Inflammatory macrophage (primary cell): Measurements from ENCODE around the gene SHISA2.

ENCODE experiments used
- DNase-seq, 2 donors: peaks; one replicate each; pipeline ENCODE4 v3.0.0-alpha.2; 2020 to 2022

The SHISA2 gene

GRCh38 chr13:26047040-26047439 lies 4.8 kb downstream of the SHISA2 start:
- DNase-seq, result no peak

- DNase-seq, result no peak
Measured at GRCh38 chr13:26046639-26047038, 5.2 kb downstream of the SHISA2 start.

GRCh38 chr13:26045142-26045541 lies 6.7 kb downstream of the SHISA2 start:
- no peak for DNase-seq

- DNase-seq, result no peak
Measured at GRCh38 chr13:26042785-26043184, 9.0 kb downstream of the SHISA2 start.

GRCh38 chr13:26041444-26041843 lies 10.4 kb downstream of the SHISA2 start:
- no peak for DNase-seq

GRCh38 chr13:26038931-26039475 lies 12.8 kb downstream of the SHISA2 start:
- no peak for DNase-seq

- DNase-seq, result peak in 1 of 2 donors; percentile 8
Measured at GRCh38 chr13:26037302-26037701, 14.5 kb downstream of the SHISA2 start.

- DNase-seq, result no peak
Measured at GRCh38 chr13:26036383-26036782, 15.4 kb downstream of the SHISA2 start.

- DNase-seq, result no peak
Measured at GRCh38 chr13:26034018-26034417, 17.8 kb downstream of the SHISA2 start.

GRCh38 chr13:26030331-26030730 lies 21.5 kb downstream of the SHISA2 start:
- DNase-seq, result no peak

- DNase-seq, result no peak
Measured at GRCh38 chr13:26029581-26030136, 22.2 kb downstream of the SHISA2 start.

GRCh38 chr13:26026211-26026610 lies 25.6 kb downstream of the SHISA2 start:
- no peak for DNase-seq

- no peak for DNase-seq
Measured at GRCh38 chr13:26025771-26026170, 26.0 kb downstream of the SHISA2 start.

GRCh38 chr13:26025196-26025595 lies 26.6 kb downstream of the SHISA2 start:
- DNase-seq, result no peak

- no peak for DNase-seq
Measured at GRCh38 chr13:26024558-26024957, 27.3 kb downstream of the SHISA2 start.

GRCh38 chr13:26022538-26023292 lies 29.1 kb downstream of the SHISA2 start:
- no peak for DNase-seq

- DNase-seq, result no peak
Measured at GRCh38 chr13:26021956-26022355, 29.9 kb downstream of the SHISA2 start.

GRCh38 chr13:26021516-26021915 lies 30.3 kb downstream of the SHISA2 start:
- no peak for DNase-seq

GRCh38 chr13:26020891-26021290 lies 30.9 kb downstream of the SHISA2 start:
- no peak for DNase-seq

- no peak for DNase-seq
Measured at GRCh38 chr13:26019881-26020870, 31.6 kb downstream of the SHISA2 start.

GRCh38 chr13:26019251-26019650 lies 32.6 kb downstream of the SHISA2 start:
- DNase-seq, result no peak

- DNase-seq, result no peak
Measured at GRCh38 chr13:26017932-26018665, 33.7 kb downstream of the SHISA2 start.
